Fibroblast of the aortic adventitia (primary cell): ENCODE results near the gene IQSEC3. TPM values are rescaled to one million over a fixed set of nuclear protein-coding genes. Genes with fewer than 3 reads are reported as not detected.

Experiments used
- DNase-seq: peaks from one replicate; pipeline ENCODE4 v3.0.0-alpha.2; 2010; ENCODE audit warnings: low read depth
- H3K4me3 ChIP-seq: 2 replicates; pipeline ENCODE4 v1.5.1; 2011; ENCODE audit warnings: low read depth, mild to moderate bottlenecking, control low read depth, low read length, moderate library complexity
- total RNA-seq: library from RNA; depleted of rRNA; stranded (reverse); fragments of >200 nt; gene quantifications from 2 replicates; pipeline ENCODE4 v1.2.3, GENCODE V29; 2012; ENCODE audit warnings: low replicate concordance
- TF ChIP-seq, protein P1 (sequence below): IDR thresholded peaks from 2 replicates; pipeline ENCODE4 v1.5.1; 2011; ENCODE audit warnings: mild to moderate bottlenecking, low read length, control low read depth, inconsistent platforms; ENCODE audit not compliant: insufficient read depth

IQSEC3 gene
- total RNA-seq, 1 donor, result not detected

DNA sequence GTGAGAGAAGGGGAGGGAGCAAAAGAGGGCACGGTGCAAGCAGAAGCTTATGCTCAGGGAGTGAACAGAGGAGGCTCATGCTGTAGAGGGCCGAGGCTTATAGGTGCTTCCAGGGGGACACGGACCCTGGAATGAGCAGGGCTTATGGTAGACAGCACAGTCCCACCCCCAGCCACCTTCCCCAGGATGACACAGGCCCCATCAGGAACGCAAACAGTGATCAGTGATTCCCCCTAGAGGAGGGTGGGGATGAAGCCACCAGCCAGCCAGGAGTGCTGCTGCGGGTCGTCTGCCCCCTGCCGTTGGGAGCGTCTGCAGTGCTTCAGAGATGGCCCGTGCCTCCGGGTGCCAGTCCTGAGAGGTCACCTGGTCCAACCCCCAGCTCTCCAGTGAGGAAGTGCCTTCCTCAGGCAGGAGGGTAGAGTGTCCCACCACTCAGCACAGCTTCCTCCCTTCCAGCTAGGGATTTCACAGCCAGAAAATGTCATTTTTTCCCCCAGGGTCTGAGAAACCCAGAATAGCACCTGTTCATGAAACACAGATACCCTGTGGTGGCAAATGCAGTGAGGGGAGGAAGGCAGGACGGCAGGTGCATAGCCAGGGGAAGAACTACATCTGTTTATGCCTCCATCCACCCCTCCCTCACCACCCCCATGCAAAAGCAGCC, 86.6 kb downstream of the IQSEC3 start:
- peak; percentile 9 for DNase-seq
- H3K4me3 ChIP-seq, result no peak overlapping the region
- TF ChIP-seq, protein P1, sequence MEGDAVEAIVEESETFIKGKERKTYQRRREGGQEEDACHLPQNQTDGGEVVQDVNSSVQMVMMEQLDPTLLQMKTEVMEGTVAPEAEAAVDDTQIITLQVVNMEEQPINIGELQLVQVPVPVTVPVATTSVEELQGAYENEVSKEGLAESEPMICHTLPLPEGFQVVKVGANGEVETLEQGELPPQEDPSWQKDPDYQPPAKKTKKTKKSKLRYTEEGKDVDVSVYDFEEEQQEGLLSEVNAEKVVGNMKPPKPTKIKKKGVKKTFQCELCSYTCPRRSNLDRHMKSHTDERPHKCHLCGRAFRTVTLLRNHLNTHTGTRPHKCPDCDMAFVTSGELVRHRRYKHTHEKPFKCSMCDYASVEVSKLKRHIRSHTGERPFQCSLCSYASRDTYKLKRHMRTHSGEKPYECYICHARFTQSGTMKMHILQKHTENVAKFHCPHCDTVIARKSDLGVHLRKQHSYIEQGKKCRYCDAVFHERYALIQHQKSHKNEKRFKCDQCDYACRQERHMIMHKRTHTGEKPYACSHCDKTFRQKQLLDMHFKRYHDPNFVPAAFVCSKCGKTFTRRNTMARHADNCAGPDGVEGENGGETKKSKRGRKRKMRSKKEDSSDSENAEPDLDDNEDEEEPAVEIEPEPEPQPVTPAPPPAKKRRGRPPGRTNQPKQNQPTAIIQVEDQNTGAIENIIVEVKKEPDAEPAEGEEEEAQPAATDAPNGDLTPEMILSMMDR, result peak; percentile 62

DNA sequence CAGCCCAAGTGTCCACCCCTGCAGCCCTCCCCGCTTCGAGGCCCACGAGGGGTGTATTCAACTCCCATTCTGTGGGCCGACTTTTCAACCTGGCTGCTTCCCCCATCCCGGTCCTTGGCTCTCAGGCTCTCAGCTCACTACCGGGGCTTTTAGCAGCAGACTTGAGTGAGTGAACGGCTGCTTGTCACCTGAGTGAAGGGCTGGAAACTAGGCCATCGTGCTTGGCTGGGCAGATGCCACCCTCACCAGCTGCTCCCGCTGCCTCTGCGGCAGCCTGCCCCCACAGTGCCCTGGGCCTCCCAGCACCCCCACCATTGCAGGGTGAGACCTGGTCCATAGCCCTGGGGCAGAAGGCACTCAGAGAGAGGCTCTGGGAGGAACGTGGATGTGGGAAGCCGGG, 87.5 kb downstream of the IQSEC3 start:
- H3K4me3 ChIP-seq, result no peak overlapping the region
- no peak for DNase-seq
- TF ChIP-seq, protein P1, result no peak

GRCh38 chr12:155006-155405, 88.4 kb downstream of the IQSEC3 start:
- TF ChIP-seq, protein P1, result no peak

DNA sequence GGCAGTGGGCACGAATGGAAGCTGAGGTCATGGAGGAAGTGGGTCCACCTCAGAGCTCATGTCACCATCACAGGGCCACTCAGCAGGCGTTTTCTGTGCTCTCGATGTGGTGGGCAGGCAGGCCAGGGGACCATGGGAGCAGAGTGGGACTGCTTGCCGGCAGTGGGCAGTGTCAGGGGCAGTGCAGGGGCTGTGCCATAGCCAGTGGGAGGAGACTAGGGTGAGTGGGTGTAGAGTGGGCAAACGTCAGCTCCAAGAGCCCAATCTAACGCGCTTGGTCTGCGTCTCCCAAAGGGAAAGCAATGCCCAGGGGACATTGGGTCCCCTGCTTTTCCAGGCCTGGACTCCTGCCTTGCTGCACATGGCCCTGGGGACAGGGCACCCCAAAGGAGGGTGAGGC, 89.1 kb downstream of the IQSEC3 start:
- no peak for DNase-seq
- TF ChIP-seq, protein P1, result no peak
- no peak overlapping the region for H3K4me3 ChIP-seq

More at GRCh38 chr12:155006-155405, 88.4 kb downstream of the IQSEC3 start:
- H3K4me3 ChIP-seq, result no peak overlapping the region
- no peak for DNase-seq

DNA sequence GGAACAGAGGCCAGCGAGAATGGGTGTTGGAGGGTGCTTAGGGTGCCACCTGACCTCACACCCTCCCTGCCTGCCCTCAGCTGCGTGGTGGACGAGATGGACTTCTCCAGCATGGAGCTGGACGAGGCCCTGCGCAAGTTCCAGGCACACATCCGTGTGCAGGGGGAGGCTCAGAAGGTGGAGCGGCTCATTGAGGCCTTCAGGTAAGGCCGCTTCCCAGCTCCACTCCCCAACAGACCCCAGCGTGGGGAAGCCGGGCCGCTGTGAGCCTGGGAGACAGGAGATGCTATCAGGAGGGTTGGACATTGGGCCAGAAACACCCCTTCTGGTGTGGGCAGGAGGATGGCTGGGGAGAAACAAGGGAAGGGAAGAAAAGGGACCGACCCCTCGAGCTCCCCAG, 90.4 kb downstream of the IQSEC3 start:
- no peak overlapping the region for H3K4me3 ChIP-seq
- TF ChIP-seq, protein P1, result no peak
- no peak for DNase-seq

DNA sequence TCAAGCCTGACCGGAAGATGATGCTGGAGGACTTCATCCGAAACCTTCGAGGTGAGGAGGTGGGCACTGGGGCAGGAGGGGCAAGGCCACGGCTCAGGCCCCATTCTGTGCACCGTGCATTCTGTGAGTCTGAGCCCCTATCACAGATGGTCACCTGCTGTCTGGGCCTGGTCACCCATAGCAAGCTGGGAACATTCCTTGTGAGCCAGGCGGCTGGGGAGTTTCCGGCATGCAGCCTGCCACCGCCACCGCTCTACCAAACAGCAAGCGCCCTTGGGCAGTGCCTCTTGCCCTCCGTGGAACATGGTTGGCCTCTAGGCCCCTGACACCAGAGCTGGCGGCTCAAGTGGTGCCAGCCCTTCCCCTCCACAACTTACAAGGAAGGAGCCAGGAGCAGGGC, 91.1 kb downstream of the IQSEC3 start:
- no peak for DNase-seq
- TF ChIP-seq, protein P1, result no peak
- H3K4me3 ChIP-seq, result no peak overlapping the region
